GM23248 (cell line): Measurements from ENCODE around the gene RASSF8. TPM values are rescaled to one million over a fixed set of nuclear protein-coding genes. Genes with fewer than 3 reads are reported as not detected.
A peak's percentile ranks its signal among the peaks of the same experiment; 100 is the strongest.

Experiments used
- DNase-seq: peaks from one replicate; pipeline ENCODE4 v3.0.0-alpha.2; 2015
- H2AFZ ChIP-seq: fragments of 200-600 bp; sonication (generic); 2 replicates; pipeline ENCODE4 v1.6.1; 2016; ENCODE audit warnings: antibody characterized with exemption
- H3F3A ChIP-seq: fragments of 200-600 bp; sonication (generic); 2 replicates; pipeline ENCODE4 v1.6.1; 2016; ENCODE audit warnings: mild to moderate bottlenecking, antibody characterized with exemption, mixed run types; ENCODE audit not compliant: insufficient read depth
- H3K27ac ChIP-seq: fragments of 200-600 bp; sonication (generic); 2 replicates; pipeline ENCODE4 v1.5.1; 2016; ENCODE audit warnings: mild to moderate bottlenecking
- H3K27me3 ChIP-seq: fragments of 200-600 bp; sonication (generic); replicated peaks from 2 replicates; pipeline ENCODE4 v1.6.1; 2016; ENCODE audit warnings: mild to moderate bottlenecking; ENCODE audit not compliant: insufficient read depth
- H3K36me3 ChIP-seq: fragments of 200-600 bp; sonication (generic); 2 replicates; pipeline ENCODE4 v1.6.1; 2016; ENCODE audit warnings: low read depth, mild to moderate bottlenecking
- H3K4me1 ChIP-seq: fragments of 200-600 bp; sonication (generic); 2 replicates; pipeline ENCODE4 v1.6.1; 2016; ENCODE audit warnings: mild to moderate bottlenecking; ENCODE audit not compliant: insufficient read depth
- H3K4me2 ChIP-seq: fragments of 200-600 bp; sonication (generic); one replicate; pipeline ENCODE4 v1.6.1; 2016; ENCODE audit warnings: mild to moderate bottlenecking; ENCODE audit not compliant: unreplicated experiment
- H3K4me3 ChIP-seq: fragments of 200-600 bp; sonication (generic); 2 replicates; pipeline ENCODE4 v1.5.1; 2016; ENCODE audit warnings: mild to moderate bottlenecking
- H3K79me2 ChIP-seq: fragments of 200-600 bp; sonication (generic); 2 replicates; pipeline ENCODE4 v1.6.1; 2016; ENCODE audit warnings: mild to moderate bottlenecking; ENCODE audit not compliant: insufficient read depth
- H3K9ac ChIP-seq: fragments of 200-600 bp; sonication (generic); 2 replicates; pipeline ENCODE4 v1.6.1; 2016; ENCODE audit warnings: mild to moderate bottlenecking
- H3K9me2 ChIP-seq: fragments of 200-600 bp; sonication (generic); 2 replicates; pipeline ENCODE4 v1.6.1; 2016; ENCODE audit warnings: mixed run types, mild to moderate bottlenecking, moderate library complexity; ENCODE audit not compliant: insufficient read depth
- H3K9me3 ChIP-seq: fragments of 200-600 bp; sonication (generic); one replicate; pipeline ENCODE4 v1.6.1; 2017; ENCODE audit warnings: low read depth
- H4K20me1 ChIP-seq: fragments of 200-600 bp; sonication (generic); 2 replicates; pipeline ENCODE4 v1.6.0; 2016; ENCODE audit not compliant: insufficient read depth
- EZH2 ChIP-seq: fragments of 200-600 bp; sonication (generic); IDR thresholded peaks from 2 replicates; pipeline ENCODE4 v1.6.1; 2018; ENCODE audit warnings: antibody characterized with exemption, mild to moderate bottlenecking; ENCODE audit not compliant: insufficient read depth, poor library complexity, severe bottlenecking
- EZH2phosphoT487 ChIP-seq: fragments of 200-600 bp; sonication (generic); IDR thresholded peaks from 2 replicates; pipeline ENCODE4 v1.6.1; 2018; ENCODE audit warnings: antibody characterized with exemption, moderate library complexity, mild to moderate bottlenecking, low read depth; ENCODE audit not compliant: insufficient read depth
- WGBS, 2 experiments: methylation state at CpG; one replicate each; pipeline ENCODE4 v1.1.6; 2015 to 2017; ENCODE audit warnings: low lambda C conversion rate in 2 of 2, low coverage in 1 of 2; ENCODE audit errors: missing lambda C conversion rate in 2 of 2; 5-methylcytosine and 5-hydroxymethylcytosine counted together
- in situ Hi-C: fragments of 300-500 bp; cut with MboI; formaldehyde crosslinking; loops from 2 replicates; pipeline ENCODE4 v1.15.0; 2020
- polyA plus RNA-seq: library from polyadenylated mRNA; unstranded; fragments of >200 nt; fragmentation: Nextera tagmentation; extraction: Ambion mirVana; gene quantifications from 2 replicates; pipeline ENCODE4 v1.2.1, GENCODE V29; 2016
- total RNA-seq: library from RNA; depleted of rRNA; stranded (reverse); fragments of >200 nt; shearing (Covaris generic); gene quantifications from 2 replicates; pipeline ENCODE4 v1.2.3, GENCODE V29; 2014

The RASSF8 gene
- total and polyA plus RNA-seq, 2 experiments from 2014 or later: 11.2 to 80.1 TPM

GRCh38 chr12:25950329-25951115 lies 8.0 kb upstream of the RASSF8 start:
- Histone ChIP-seq H3K4me2 (no peak overlapping the region), H3F3A (no peaks in the 10 kb centered on the region), H3K4me3 (no peak overlapping the region), H3K4me1 (no peaks in the 10 kb centered on the region; the same call in 1 of the 2 replicates), H3K9ac (no peak overlapping the region), H3K36me3 (peaks cover under 1% of the 10 kb centered on the region; the same call in 1 of the 2 replicates), H3K79me2 (no peaks in the 10 kb centered on the region), H3K9me3 (no peaks in the 10 kb centered on the region), H3K9me2 (no peaks in the 10 kb centered on the region), H2AFZ (no peak overlapping the region), H3K27ac (no peak overlapping the region), H3K27me3 (no peaks in the 10 kb centered on the region), H4K20me1 (no peaks in the 10 kb centered on the region)
- TF ChIP-seq EZH2phosphoT487 (no peak), EZH2 (no peak)
- DNase-seq: peak; percentile 73
- in situ Hi-C loops: no loop called here
- WGBS, 2 experiments: 98 to 99% methylated on average over 5 of the region's 6 CpGs

GRCh38 chr12:25957793-25958427 lies 572 bp upstream of the RASSF8 start:
- TF ChIP-seq EZH2: no peak
- TF ChIP-seq EZH2phosphoT487: no peak
- H3K79me2 ChIP-seq: peaks cover 50% of the 10 kb centered on the region
- H3K9me2 ChIP-seq: no peaks in the 10 kb centered on the region
- H3K9me3 ChIP-seq: no peaks in the 10 kb centered on the region
- H3K4me2 ChIP-seq: peak overlapping the region; percentile 91
- peak overlapping the region; percentile 99 for H3K9ac ChIP-seq
- peak; percentile 94 for DNase-seq
- peak overlapping the region; percentile 61 for H2AFZ ChIP-seq
- H3K27ac ChIP-seq: peak overlapping the region; percentile 99
- H4K20me1 ChIP-seq: peaks cover 5% of the 10 kb centered on the region; the same call in 1 of the 2 replicates
- H3K27me3 ChIP-seq: no peaks in the 10 kb centered on the region
- peak overlapping the region; percentile 96 for H3K4me3 ChIP-seq
- peaks cover 30% of the 10 kb centered on the region for H3K4me1 ChIP-seq
- peaks cover 45% of the 10 kb centered on the region for H3F3A ChIP-seq
- in situ Hi-C loops: no loop called here
- H3K36me3 ChIP-seq: peaks cover 6% of the 10 kb centered on the region; the same call in 1 of the 2 replicates
- 0 to 1% methylated on average over 37 to 38 of the region's 38 CpGs for WGBS, 2 experiments

- in situ Hi-C loops: no loop called here
- H3K4me1 ChIP-seq: peaks cover 41% of the 10 kb centered on the region
- no peaks in the 10 kb centered on the region for H3K9me3 ChIP-seq
- TF ChIP-seq EZH2 (no peak), EZH2phosphoT487 (no peak)
- no peaks in the 10 kb centered on the region for H3K27me3 ChIP-seq
- H2AFZ ChIP-seq: peak overlapping the region; percentile 33
- H3K27ac ChIP-seq: peak overlapping the region; percentile 99
- H3K36me3 ChIP-seq: peaks cover 6% of the 10 kb centered on the region; the same call in 1 of the 2 replicates
- H3K79me2 ChIP-seq: peaks cover 64% of the 10 kb centered on the region
- no peaks in the 10 kb centered on the region for H3K9me2 ChIP-seq
- DNase-seq: peak; percentile 96
- 1% methylated on average over 26 to 47 of the region's 57 CpGs for WGBS, 2 experiments
- H3K9ac ChIP-seq: peak overlapping the region; percentile 99
- H4K20me1 ChIP-seq: peaks cover 5% of the 10 kb centered on the region; the same call in 1 of the 2 replicates
- H3K4me3 ChIP-seq: peak overlapping the region; percentile 96
- H3F3A ChIP-seq: peaks cover 55% of the 10 kb centered on the region
- H3K4me2 ChIP-seq: peak overlapping the region; percentile 96
Measured at GRCh38 chr12:25959071-25959961, 834 bp downstream of the RASSF8 start.

GRCh38 chr12:25960143-25960542 lies 1.7 kb downstream of the RASSF8 start:
- H3K36me3 ChIP-seq: peaks cover 6% of the 10 kb centered on the region; the same call in 1 of the 2 replicates
- H3K27me3 ChIP-seq: no peaks in the 10 kb centered on the region
- peak overlapping the region; percentile 99 for H3K27ac ChIP-seq
- TF ChIP-seq EZH2: no peak
- TF ChIP-seq EZH2phosphoT487: no peak
- peaks cover 41% of the 10 kb centered on the region for H3K4me1 ChIP-seq
- no peaks in the 10 kb centered on the region for H3K9me2 ChIP-seq
- H3K4me3 ChIP-seq: peak overlapping the region; percentile 96
- peak; percentile 71 for DNase-seq
- no peak overlapping the region for H2AFZ ChIP-seq
- peak overlapping the region; percentile 96 for H3K4me2 ChIP-seq
- no peaks in the 10 kb centered on the region for H3K9me3 ChIP-seq
- peaks cover 5% of the 10 kb centered on the region; the same call in 1 of the 2 replicates for H4K20me1 ChIP-seq
- WGBS, 2 experiments: 0 to 1% methylated on average over 5 of the region's 5 CpGs
- in situ Hi-C loops: no loop called here
- H3K79me2 ChIP-seq: peaks cover 73% of the 10 kb centered on the region
- H3F3A ChIP-seq: peaks cover 58% of the 10 kb centered on the region
- H3K9ac ChIP-seq: peak overlapping the region; percentile 99
